Measurements from ENCODE around the gene AMN.
A peak's percentile ranks its signal among the peaks of the same experiment; 100 is the strongest.

The AMN gene

GRCh38 chr14:102905116-102906108, 17.1 kb upstream of the AMN start:
- H3K4me1 Mint-ChIP-seq = peaks cover 33% of the 10 kb centered on the region
- H3K4me3 Mint-ChIP-seq = no peak overlapping the region
- H3K27ac Mint-ChIP-seq = peak overlapping the region; percentile 54
- H3K9me3 Mint-ChIP-seq = peaks cover 21% of the 10 kb centered on the region
- H3K27me3 Mint-ChIP-seq (ENCODE audit: low read depth, poor library complexity) = peaks cover 4% of the 10 kb centered on the region
- peaks cover 52% of the 10 kb centered on the region for H3K36me3 Mint-ChIP-seq (ENCODE audit: low read depth)
- TF ChIP-seq, protein P1, sequence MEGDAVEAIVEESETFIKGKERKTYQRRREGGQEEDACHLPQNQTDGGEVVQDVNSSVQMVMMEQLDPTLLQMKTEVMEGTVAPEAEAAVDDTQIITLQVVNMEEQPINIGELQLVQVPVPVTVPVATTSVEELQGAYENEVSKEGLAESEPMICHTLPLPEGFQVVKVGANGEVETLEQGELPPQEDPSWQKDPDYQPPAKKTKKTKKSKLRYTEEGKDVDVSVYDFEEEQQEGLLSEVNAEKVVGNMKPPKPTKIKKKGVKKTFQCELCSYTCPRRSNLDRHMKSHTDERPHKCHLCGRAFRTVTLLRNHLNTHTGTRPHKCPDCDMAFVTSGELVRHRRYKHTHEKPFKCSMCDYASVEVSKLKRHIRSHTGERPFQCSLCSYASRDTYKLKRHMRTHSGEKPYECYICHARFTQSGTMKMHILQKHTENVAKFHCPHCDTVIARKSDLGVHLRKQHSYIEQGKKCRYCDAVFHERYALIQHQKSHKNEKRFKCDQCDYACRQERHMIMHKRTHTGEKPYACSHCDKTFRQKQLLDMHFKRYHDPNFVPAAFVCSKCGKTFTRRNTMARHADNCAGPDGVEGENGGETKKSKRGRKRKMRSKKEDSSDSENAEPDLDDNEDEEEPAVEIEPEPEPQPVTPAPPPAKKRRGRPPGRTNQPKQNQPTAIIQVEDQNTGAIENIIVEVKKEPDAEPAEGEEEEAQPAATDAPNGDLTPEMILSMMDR (IDR thresholded peaks at IDR 0.05) = no peak
- DNase-seq = no peak

GRCh38 chr14:102906616-102907302, 15.7 kb upstream of the AMN start:
- no peak for DNase-seq
- H3K27ac Mint-ChIP-seq = no peak overlapping the region
- H3K9me3 Mint-ChIP-seq = peaks cover 21% of the 10 kb centered on the region
- H3K36me3 Mint-ChIP-seq (ENCODE audit: low read depth) = peaks cover 52% of the 10 kb centered on the region
- TF ChIP-seq, protein P1 (IDR thresholded peaks at IDR 0.05) = no peak
- H3K4me3 Mint-ChIP-seq = no peak overlapping the region
- H3K27me3 Mint-ChIP-seq (ENCODE audit: low read depth, poor library complexity) = no peaks in the 10 kb centered on the region
- H3K4me1 Mint-ChIP-seq = peaks cover 40% of the 10 kb centered on the region

DNA sequence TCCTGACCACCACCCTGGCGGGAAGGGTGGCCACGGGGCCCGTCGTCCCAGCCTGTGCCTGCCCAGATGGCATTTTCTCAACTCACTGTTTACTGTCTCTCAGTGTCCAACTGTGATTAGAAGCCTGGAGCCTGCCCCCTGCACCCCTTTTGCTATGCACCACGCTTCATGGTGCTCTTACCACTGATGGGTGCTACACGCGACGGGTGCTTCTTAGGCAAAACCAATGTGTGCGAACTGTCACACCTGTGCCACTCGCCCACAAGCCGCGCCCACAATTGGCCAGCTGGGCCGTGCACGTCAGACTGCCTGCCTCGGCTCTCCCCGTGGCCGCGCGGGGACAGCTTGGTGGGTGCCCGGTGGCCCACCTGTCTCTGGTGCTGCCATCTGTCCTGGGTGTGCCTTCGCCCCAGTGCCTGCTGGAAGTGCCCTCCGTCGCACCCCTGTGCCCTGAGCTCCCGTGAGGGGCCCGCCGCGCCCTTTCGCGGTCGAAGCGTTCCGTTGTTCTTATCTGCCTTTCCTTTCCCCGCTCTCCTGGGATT, 15.1 kb upstream of the AMN start:
- TF ChIP-seq, protein P1 (IDR thresholded peaks at IDR 0.05) = no peak
- peaks cover 52% of the 10 kb centered on the region for H3K36me3 Mint-ChIP-seq (ENCODE audit: low read depth)
- H3K27ac Mint-ChIP-seq = peak overlapping the region; percentile 68
- H3K9me3 Mint-ChIP-seq = peaks cover 21% of the 10 kb centered on the region
- H3K27me3 Mint-ChIP-seq (ENCODE audit: low read depth, poor library complexity) = no peaks in the 10 kb centered on the region
- no peak for DNase-seq
- H3K4me1 Mint-ChIP-seq = peaks cover 39% of the 10 kb centered on the region
- H3K4me3 Mint-ChIP-seq = no peak overlapping the region

DNA sequence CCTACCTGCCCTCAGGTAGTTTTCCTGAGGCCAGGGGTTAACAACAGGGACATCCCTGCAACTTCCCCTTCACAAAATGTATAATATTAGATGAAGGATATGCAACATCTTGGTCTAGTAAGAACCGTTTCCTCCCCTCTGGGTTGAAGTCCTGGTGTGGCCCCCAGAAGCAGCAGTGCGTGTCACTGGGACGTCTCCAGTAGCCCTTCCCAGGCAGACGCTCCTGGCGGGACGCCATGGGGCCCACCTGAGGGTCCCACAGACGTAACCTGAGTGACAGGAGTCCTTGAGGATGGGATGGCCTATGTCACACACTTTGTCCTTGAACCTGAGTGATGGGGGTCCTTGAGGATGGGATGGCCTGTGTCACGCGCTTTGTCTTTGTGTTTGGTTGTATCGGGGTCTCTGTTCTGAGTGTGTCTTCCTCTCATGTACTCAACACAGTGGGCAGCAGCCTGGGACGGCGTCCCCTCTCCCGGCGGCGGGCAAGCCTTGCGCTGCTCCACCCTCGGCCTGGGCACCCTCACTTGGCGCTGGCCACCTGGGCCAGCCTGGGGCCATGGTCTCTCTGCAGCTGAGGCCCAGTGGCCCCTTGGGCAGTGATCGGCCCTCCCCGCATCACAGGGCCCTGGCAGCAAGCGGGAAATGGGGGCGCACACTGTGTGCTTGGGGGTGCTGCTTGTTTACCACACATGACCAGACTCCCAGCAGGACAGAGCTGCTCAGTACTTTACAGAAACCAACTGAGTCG, 14.3 kb upstream of the AMN start:
- peaks cover 21% of the 10 kb centered on the region for H3K9me3 Mint-ChIP-seq
- H3K36me3 Mint-ChIP-seq (ENCODE audit: low read depth) = peaks cover 49% of the 10 kb centered on the region
- H3K4me3 Mint-ChIP-seq = no peak overlapping the region
- no peaks in the 10 kb centered on the region for H3K27me3 Mint-ChIP-seq (ENCODE audit: low read depth, poor library complexity)
- TF ChIP-seq, protein P1 (IDR thresholded peaks at IDR 0.05) = no peak
- peaks cover 32% of the 10 kb centered on the region for H3K4me1 Mint-ChIP-seq
- DNase-seq = no peak
- peak overlapping the region; percentile 68 for H3K27ac Mint-ChIP-seq

GRCh38 chr14:102908766-102909455, 13.6 kb upstream of the AMN start:
- Mint-ChIP-seq H3K4me1 (peaks cover 29% of the 10 kb centered on the region), H3K27ac (peak overlapping the region; percentile 94), H3K9me3 (peaks cover 21% of the 10 kb centered on the region), H3K4me3 (no peak overlapping the region), H3K36me3 (ENCODE audit: low read depth) (peaks cover 41% of the 10 kb centered on the region), H3K27me3 (ENCODE audit: low read depth, poor library complexity) (no peaks in the 10 kb centered on the region)
- no peak for DNase-seq
- TF ChIP-seq, protein P1 (IDR thresholded peaks at IDR 0.05) = no peak
